Neural cell (in vitro differentiated cells): ENCODE measurements around the gene PPME1. TPM values are rescaled to one million over a fixed set of nuclear protein-coding genes. Genes with fewer than 3 reads are reported as not detected.

Experiments
- H2AFZ ChIP-seq: fragments of 200-600, 300-800 bp; sonication (generic), shearing (Covaris generic); 2 replicates; pipeline ENCODE4 v1.6.0; 2014; ENCODE audit warnings: low read depth, mild to moderate bottlenecking, antibody characterized with exemption, low read length, moderate library complexity
- H3F3A ChIP-seq: fragments of 200-600 bp; shearing (Covaris generic); 2 replicates; pipeline ENCODE4 v1.6.1; 2016; ENCODE audit warnings: mild to moderate bottlenecking, moderate library complexity, mixed read lengths, antibody characterized with exemption, low read length; ENCODE audit not compliant: insufficient read depth, poor library complexity, severe bottlenecking
- H3K27ac ChIP-seq: fragments of 200-600, 300-800 bp; sonication (generic), shearing (Covaris generic); 2 replicates; pipeline ENCODE4 v1.5.1; 2014; ENCODE audit warnings: mild to moderate bottlenecking, low read length, moderate library complexity
- H3K27me3 ChIP-seq: fragments of 300-800, 200-600 bp; sonication (generic), shearing (Covaris generic); 2 replicates; pipeline ENCODE4 v1.6.0; 2014; ENCODE audit warnings: mild to moderate bottlenecking, low read depth, low read length, moderate library complexity; ENCODE audit not compliant: insufficient read depth
- H3K36me3 ChIP-seq: fragments of 300-800, 200-600 bp; sonication (generic), shearing (Covaris generic); 2 replicates; pipeline ENCODE4 v1.5.1; 2014; ENCODE audit warnings: mild to moderate bottlenecking, antibody characterized with exemption, low read length, moderate library complexity; ENCODE audit not compliant: insufficient read depth
- H3K4me2 ChIP-seq: fragments of 300-800, 200-600 bp; sonication (generic), shearing (Covaris generic); 2 replicates; pipeline ENCODE4 v1.6.0; 2014; ENCODE audit warnings: mild to moderate bottlenecking, low read length
- H3K4me3 ChIP-seq: fragments of 300-800, 200-600 bp; sonication (generic), shearing (Covaris generic); 2 replicates; pipeline ENCODE4 v1.5.1; 2014; ENCODE audit warnings: mild to moderate bottlenecking, low read length, moderate library complexity
- H3K79me2 ChIP-seq: fragments of 200-600 bp; shearing (Covaris generic); replicated peaks from 2 replicates; pipeline ENCODE4 v1.6.0; 2014; ENCODE audit warnings: mild to moderate bottlenecking, low read length, moderate library complexity; ENCODE audit not compliant: insufficient read depth
- H3K9ac ChIP-seq: fragments of 300-800, 200-600 bp; sonication (generic), shearing (Covaris generic); 2 replicates; pipeline ENCODE4 v1.6.1; 2016; ENCODE audit warnings: mild to moderate bottlenecking, low read length, mixed read lengths
- H3K9me2 ChIP-seq: fragments of 200-600 bp; shearing (Covaris generic); 2 replicates; pipeline ENCODE4 v1.6.1; 2016; ENCODE audit warnings: mild to moderate bottlenecking, low read length, mixed read lengths; ENCODE audit not compliant: insufficient read depth
- H3K9me3 ChIP-seq: fragments of 200-600, 300-800 bp; sonication (generic), shearing (Covaris generic); 2 replicates; pipeline ENCODE4 v1.6.1; 2016; ENCODE audit warnings: mild to moderate bottlenecking, mixed run types, low read length, moderate library complexity, mixed read lengths
- H4K20me1 ChIP-seq: fragments of 200-600 bp; shearing (Covaris generic); 2 replicates; pipeline ENCODE4 v1.6.1; 2016; ENCODE audit warnings: mild to moderate bottlenecking, mixed run types; ENCODE audit not compliant: insufficient read depth
- EP300 ChIP-seq: fragments of 450-650 bp; conservative IDR thresholded peaks from 2 replicates; pipeline ENCODE4 v1.6.1; 2014; ENCODE audit warnings: antibody characterized with exemption, mild to moderate bottlenecking, moderate library complexity; ENCODE audit not compliant: poor library complexity, severe bottlenecking
- EZH2 ChIP-seq: fragments of 200-600, 300-800 bp; shearing (Covaris generic), sonication (generic); IDR thresholded peaks from 2 replicates; pipeline ENCODE4 v1.6.1; 2014; ENCODE audit warnings: antibody characterized with exemption, low read length, borderline replicate concordance, mild to moderate bottlenecking; ENCODE audit not compliant: insufficient read depth, poor library complexity, severe bottlenecking
- MXI1 ChIP-seq: fragments of 450-650 bp; conservative IDR thresholded peaks from 2 replicates; pipeline ENCODE4 v1.6.1; 2014; ENCODE audit warnings: antibody characterized with exemption, mild to moderate bottlenecking; ENCODE audit not compliant: poor library complexity, severe bottlenecking
- POLR2AphosphoS5 ChIP-seq: IDR thresholded peaks from 2 replicates; pipeline ENCODE4 v1.6.1; 2012
- RAD21 ChIP-seq: fragments of 450-650 bp; conservative IDR thresholded peaks from 2 replicates; pipeline ENCODE4 v1.6.1; 2014; ENCODE audit warnings: antibody characterized with exemption, mild to moderate bottlenecking, moderate library complexity
- SMC3 ChIP-seq: fragments of 450-650 bp; conservative IDR thresholded peaks from 2 replicates; pipeline ENCODE4 v1.6.1; 2014; ENCODE audit warnings: antibody characterized with exemption, mild to moderate bottlenecking, moderate library complexity; ENCODE audit not compliant: poor library complexity
- TAF1 ChIP-seq: IDR thresholded peaks from 2 replicates; pipeline ENCODE4 v1.6.1; 2012; ENCODE audit warnings: low read depth
- polyA plus RNA-seq: library from polyadenylated mRNA; depleted of rRNA; stranded (reverse); fragments of >200 nt; gene quantifications from 2 replicates; pipeline ENCODE4 v1.2.3, GENCODE V29; 2014
- TF ChIP-seq, protein P1 (sequence below): IDR thresholded peaks from 2 replicates; pipeline ENCODE4 v1.6.1; 2012; ENCODE audit warnings: borderline replicate concordance
- TF ChIP-seq, protein P2 (sequence below): fragments of 450-650 bp; IDR thresholded peaks from 2 replicates; pipeline ENCODE4 v1.5.1; 2014; ENCODE audit warnings: antibody characterized with exemption, mild to moderate bottlenecking, moderate library complexity; ENCODE audit not compliant: poor library complexity, severe bottlenecking

The PPME1 gene
- polyA plus RNA-seq, 1 donor from 2014 or later, result 49.5 TPM

DNA sequence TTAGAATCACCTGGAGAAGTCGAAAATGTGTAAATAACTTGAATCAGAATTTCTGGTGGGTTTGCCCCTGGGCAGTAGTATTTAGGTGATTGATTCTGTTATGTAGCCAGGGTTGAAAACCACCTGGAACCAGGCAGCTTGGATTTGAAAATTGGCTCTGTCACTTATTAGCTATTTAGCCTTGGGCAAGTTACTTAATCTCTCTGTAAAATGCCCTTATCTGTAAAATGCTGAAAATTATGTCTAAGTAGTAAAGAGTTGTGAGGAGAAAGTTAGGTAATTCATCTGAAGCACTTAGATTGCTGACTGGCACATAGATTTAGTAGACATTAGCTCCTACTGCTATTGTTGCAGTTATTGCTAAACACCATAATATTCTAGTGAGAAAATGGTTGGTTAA, 49.3 kb downstream of the PPME1 start:
- H3K36me3 ChIP-seq, result no peaks in the 10 kb centered on the region
- H3K27me3 ChIP-seq, result no peaks in the 10 kb centered on the region
- H4K20me1 ChIP-seq, result no peaks in the 10 kb centered on the region
- no peaks in the 10 kb centered on the region for H3K79me2 ChIP-seq
- H3K27ac ChIP-seq, result no peak overlapping the region
- no peak overlapping the region for H3K9ac ChIP-seq
- no peaks in the 10 kb centered on the region for H3K9me2 ChIP-seq
- H3K4me3 ChIP-seq, result no peak overlapping the region
- no peak overlapping the region for H3K4me2 ChIP-seq
- H3F3A ChIP-seq, result no peaks in the 10 kb centered on the region
- H3K9me3 ChIP-seq, result no peaks in the 10 kb centered on the region
- TF ChIP-seq SMC3, result no peak
- no peak for TF ChIP-seq POLR2AphosphoS5
- TF ChIP-seq, protein P1, sequence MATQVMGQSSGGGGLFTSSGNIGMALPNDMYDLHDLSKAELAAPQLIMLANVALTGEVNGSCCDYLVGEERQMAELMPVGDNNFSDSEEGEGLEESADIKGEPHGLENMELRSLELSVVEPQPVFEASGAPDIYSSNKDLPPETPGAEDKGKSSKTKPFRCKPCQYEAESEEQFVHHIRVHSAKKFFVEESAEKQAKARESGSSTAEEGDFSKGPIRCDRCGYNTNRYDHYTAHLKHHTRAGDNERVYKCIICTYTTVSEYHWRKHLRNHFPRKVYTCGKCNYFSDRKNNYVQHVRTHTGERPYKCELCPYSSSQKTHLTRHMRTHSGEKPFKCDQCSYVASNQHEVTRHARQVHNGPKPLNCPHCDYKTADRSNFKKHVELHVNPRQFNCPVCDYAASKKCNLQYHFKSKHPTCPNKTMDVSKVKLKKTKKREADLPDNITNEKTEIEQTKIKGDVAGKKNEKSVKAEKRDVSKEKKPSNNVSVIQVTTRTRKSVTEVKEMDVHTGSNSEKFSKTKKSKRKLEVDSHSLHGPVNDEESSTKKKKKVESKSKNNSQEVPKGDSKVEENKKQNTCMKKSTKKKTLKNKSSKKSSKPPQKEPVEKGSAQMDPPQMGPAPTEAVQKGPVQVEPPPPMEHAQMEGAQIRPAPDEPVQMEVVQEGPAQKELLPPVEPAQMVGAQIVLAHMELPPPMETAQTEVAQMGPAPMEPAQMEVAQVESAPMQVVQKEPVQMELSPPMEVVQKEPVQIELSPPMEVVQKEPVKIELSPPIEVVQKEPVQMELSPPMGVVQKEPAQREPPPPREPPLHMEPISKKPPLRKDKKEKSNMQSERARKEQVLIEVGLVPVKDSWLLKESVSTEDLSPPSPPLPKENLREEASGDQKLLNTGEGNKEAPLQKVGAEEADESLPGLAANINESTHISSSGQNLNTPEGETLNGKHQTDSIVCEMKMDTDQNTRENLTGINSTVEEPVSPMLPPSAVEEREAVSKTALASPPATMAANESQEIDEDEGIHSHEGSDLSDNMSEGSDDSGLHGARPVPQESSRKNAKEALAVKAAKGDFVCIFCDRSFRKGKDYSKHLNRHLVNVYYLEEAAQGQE, result no peak
- TF ChIP-seq, protein P2, sequence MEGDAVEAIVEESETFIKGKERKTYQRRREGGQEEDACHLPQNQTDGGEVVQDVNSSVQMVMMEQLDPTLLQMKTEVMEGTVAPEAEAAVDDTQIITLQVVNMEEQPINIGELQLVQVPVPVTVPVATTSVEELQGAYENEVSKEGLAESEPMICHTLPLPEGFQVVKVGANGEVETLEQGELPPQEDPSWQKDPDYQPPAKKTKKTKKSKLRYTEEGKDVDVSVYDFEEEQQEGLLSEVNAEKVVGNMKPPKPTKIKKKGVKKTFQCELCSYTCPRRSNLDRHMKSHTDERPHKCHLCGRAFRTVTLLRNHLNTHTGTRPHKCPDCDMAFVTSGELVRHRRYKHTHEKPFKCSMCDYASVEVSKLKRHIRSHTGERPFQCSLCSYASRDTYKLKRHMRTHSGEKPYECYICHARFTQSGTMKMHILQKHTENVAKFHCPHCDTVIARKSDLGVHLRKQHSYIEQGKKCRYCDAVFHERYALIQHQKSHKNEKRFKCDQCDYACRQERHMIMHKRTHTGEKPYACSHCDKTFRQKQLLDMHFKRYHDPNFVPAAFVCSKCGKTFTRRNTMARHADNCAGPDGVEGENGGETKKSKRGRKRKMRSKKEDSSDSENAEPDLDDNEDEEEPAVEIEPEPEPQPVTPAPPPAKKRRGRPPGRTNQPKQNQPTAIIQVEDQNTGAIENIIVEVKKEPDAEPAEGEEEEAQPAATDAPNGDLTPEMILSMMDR, result no peak
- TF ChIP-seq RAD21, result no peak
- no peak for TF ChIP-seq EZH2
- TF ChIP-seq TAF1, result no peak
- no peak for TF ChIP-seq MXI1
- TF ChIP-seq EP300, result no peak
- no peak overlapping the region for H2AFZ ChIP-seq

DNA sequence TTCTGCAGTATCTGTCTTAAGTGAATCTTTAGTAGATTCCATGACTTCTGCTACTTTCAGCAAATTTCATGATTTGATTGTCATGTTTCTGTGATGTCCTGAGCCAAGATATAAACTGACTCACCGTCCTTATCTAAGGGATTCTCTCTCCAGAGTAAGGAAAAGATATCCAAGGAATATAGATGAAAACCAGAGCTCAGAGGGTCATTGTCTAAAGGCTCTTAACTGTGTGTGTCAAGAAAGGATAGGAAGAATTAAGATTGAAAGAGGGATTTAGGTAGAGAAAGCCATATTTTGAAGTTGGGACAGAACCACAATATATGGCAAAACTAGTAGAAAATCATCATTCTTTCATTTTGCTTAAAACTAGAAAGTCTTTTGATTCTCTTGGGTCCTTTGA, 50.7 kb downstream of the PPME1 start:
- H3K4me3 ChIP-seq, result no peak overlapping the region
- no peak overlapping the region for H3K27ac ChIP-seq
- no peaks in the 10 kb centered on the region for H3K79me2 ChIP-seq

More for the DNA sequence above, 50.7 kb downstream of the PPME1 start:
- TF ChIP-seq, protein P2, result no peak
- TF ChIP-seq POLR2AphosphoS5 (no peak), EZH2 (no peak), RAD21 (no peak), TAF1 (no peak), MXI1 (no peak), SMC3 (no peak), EP300 (no peak)
- TF ChIP-seq, protein P1, result no peak
- Histone ChIP-seq H3F3A (no peaks in the 10 kb centered on the region), H4K20me1 (no peaks in the 10 kb centered on the region), H3K9ac (no peak overlapping the region), H3K9me3 (no peaks in the 10 kb centered on the region), H3K27me3 (no peaks in the 10 kb centered on the region), H3K36me3 (peaks cover 1% of the 10 kb centered on the region), H3K9me2 (no peaks in the 10 kb centered on the region), H2AFZ (no peak overlapping the region), H3K4me2 (no peak overlapping the region)
